NCI-H1105 treated with DMSO at 0.1 percent for 48 hours (cell line): Measurements from ENCODE around the gene PDIA6.
"Not testable (repeated sequence)": the region's sequence is repeated elsewhere in the genome, so short reads cannot be mapped to it uniquely, and the experiment has no call there.

Source experiments
- DNase-seq: peaks from one replicate; lab custom pipeline; 2025; lab: John Stamatoyannopoulos, UW

PDIA6 gene

DNA sequence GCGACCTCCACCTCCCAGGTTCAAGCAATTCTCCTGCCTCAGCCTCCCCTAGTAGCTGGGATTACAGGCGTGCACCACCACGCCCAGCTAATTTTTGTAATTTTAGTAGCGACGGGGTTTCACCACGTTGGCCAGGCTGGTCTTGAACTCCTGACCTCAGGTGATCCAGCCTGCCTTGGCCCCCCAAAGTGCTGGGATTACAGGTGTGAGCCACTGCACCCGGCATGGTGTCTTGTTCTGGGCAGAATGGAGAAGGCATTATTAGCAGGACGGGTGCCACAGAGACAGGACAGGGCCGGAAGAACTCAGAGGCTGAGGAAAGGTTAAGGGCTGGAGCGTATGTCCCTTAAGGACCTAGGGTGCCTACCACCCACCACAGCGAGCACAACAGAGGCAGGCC is 31.8 kb downstream of the PDIA6 start:
- DNase-seq, result not testable (repeated sequence)

DNA sequence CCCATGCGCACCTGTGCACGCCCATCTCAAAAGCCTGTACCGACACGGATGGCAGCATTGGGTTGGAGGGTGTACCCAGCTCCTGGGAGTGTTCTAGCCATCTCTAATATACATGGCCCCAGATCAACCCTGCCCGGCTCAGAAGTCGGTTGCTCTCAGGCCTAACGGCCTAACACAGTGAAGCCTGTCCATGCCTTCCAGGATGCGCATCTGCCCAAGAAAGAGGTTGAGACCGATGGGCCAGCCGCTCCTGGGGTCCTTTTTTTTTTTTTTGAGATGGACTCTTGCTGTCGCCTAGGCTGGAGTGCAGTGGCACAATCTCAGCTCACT is 32.1 kb downstream of the PDIA6 start:
- no peak for DNase-seq

DNA sequence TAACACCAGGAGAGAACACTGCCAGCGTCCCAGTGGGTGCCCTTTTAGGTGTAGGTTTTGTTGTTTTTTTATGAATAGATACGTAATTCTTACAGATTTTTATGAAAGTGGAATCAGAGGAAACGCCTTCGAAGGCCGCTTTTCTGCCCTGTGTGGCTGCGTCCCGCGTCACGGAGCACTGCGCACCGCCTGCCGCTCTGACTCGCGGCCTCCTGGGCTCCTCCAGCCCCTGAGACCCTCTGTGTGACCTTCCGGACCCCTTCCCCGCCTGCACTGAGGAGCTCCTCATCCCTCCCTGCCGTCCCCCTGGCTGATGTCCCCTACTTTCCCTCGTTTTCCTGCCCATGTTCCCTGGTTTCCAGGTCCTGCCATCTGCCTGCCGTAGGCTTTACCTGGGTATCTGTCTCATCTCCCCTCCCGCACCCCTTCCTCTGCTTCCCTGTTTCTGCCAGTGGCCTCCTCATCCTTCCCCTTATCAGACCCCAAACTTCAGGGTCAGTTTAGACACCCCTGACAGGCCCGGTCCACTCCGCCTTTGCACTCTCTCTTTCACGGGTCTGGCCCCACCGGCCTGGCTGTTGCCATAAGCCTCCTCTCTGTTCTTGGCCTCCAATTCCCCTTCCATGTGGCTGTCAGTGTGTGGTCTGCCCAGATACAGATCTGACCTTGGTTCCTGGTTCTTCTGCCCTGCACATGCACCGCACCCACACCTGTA is 32.7 kb downstream of the PDIA6 start:
- DNase-seq, result no peak

DNA sequence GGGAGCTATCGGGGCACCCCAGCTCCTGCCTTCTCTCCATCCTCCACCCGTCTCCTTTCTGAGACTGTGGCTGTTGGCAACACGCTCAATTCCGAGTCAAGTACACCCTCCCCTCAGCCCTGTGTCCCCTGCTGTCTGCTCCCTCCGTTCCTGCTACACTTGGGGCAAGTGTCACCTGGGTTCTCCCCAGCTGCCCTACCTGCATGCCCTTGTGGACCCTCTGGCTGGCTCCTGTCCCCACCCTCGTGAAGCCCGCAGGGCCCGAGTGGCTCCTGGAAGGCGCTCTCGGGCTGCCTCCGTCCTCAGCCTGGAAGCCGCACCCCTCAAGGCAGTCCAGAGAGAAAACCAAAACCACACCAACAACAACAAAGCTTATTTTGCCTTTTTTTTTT is 33.9 kb downstream of the PDIA6 start:
- no peak for DNase-seq

DNA sequence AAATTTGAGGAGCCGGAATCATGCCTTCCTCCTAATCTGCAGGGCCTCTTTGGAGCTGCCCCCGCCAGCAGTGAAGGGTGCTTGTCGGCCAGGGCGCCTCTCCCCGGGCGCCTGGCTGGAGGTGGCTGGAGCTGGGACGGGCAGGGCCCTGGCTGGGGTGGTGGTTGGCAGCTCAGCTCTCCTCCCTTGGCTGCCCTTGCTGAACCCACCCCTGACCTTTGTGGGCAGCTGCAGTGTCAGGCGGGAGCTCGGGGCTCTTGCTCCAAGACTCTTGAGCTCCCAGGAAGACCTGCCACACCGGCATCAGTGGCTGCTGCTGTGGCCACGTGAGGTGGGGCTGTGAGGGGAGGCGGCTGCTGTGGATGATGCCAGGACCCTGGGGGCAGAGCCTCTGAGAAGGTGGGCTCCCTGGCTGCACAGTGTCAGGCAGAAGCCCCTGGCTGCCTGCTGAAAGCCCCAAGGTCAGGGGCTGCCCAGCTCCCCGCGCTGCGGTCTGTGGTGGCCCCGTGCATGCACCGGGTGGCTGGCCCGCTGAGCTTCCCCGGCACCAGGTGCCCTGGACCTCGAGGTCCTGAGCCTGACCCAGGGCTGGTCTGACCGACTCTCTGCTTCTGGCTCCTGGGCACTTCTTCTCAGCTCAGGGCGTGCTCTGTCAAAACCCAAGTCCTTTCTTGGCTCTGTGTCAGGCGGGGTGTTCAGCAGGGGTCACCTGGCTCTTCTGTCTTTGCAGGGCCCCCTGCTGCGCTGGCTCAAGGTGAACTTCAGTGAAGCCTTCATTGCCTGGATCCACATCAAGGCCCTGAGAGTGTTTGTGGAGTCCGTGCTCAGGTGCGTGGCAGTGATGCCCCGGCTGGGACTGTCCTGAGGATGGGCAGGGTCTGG is 34.5 kb downstream of the PDIA6 start:
- DNase-seq, result no peak

DNA sequence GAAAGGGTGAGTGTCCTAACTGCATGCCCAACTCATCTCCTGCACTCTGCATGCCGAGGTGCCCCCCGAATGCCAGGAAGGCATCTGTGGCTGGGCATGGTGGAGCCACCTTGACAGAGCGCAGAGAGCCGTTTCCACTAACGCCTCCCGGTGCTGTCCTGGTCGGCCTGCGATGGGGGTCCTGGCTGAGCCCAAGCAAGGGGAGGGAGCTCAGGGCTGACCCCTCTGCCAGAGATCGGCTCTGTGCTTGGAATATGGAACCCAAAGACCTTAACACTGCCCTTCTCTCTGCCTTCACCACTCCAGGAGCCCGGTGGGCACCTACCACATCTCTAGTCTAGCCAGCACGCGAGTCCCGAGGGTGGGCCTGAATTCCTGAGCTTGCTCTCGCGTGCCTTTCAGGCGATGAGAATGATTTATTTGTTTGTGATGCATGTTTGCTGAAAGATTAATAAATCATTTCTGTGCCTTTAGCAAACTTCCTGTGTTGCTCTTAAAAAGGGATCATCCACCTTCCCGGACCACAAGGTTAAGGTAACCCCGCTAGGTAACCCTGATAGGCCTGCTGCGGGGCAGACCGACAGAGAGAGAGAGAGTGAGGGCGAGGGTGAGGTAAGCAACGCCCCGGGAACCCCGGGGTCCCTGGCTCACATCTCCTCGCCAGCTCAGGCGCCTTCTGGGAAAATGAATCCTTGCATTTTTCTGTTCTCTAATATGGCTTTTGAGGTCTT is 35.3 kb downstream of the PDIA6 start:
- DNase-seq, result no peak

DNA sequence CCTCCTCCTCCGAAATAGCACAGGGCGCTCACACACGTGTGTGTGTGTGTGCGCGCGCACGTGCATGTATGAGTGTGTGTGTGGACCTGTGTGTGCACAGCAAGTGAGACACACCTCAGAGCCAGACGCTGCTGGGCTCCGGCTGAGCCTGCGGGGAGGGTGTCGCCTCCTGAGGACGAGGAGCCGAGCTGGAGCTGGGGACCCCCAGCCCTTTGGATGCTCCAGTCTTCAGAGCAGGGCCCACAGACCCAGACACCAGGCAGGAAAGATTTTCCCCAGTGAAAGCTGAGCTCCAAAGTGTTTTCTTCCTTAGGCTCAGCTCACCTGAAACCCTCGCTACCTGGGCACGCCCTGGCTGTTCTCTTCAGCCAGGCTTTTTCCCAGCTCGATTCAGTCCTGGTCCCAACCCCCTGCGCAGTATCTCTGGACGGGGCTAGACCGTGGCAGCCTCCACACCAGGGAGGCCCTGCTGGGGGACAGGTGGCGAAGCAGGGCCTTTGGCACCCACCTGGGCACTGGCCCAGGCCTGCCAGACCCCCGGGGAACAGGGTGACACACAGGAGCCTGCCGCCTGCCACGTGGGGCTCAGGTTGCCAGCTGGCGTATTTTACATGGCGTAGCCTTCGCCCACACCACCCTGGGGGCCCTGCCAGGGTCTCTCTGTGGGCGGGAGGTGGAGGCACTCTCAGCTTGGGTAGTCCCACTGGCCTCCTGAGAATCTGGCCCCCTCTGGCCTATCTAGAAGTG is 36.2 kb downstream of the PDIA6 start:
- DNase-seq, result no peak

DNA sequence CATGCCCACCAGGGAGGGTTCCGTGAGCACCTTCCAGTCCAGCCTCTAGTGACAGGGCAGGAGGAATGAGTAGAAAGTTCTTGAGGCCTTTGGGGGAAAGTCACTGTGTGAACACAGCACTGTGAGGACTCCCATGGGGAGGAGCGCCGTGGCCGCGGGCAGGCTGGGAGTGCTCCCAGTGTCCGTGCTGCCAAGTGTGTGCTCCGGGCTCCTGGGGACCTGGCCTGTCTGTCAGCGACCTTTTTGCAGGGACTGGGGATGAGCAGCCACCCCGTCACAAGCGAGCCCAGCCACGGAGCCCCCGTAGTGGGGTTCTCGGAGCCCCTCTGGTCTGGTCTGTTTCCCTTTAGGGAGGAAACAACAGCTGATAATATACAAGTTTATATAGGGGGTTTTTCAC is 36.8 kb downstream of the PDIA6 start:
- DNase-seq, result no peak

DNA sequence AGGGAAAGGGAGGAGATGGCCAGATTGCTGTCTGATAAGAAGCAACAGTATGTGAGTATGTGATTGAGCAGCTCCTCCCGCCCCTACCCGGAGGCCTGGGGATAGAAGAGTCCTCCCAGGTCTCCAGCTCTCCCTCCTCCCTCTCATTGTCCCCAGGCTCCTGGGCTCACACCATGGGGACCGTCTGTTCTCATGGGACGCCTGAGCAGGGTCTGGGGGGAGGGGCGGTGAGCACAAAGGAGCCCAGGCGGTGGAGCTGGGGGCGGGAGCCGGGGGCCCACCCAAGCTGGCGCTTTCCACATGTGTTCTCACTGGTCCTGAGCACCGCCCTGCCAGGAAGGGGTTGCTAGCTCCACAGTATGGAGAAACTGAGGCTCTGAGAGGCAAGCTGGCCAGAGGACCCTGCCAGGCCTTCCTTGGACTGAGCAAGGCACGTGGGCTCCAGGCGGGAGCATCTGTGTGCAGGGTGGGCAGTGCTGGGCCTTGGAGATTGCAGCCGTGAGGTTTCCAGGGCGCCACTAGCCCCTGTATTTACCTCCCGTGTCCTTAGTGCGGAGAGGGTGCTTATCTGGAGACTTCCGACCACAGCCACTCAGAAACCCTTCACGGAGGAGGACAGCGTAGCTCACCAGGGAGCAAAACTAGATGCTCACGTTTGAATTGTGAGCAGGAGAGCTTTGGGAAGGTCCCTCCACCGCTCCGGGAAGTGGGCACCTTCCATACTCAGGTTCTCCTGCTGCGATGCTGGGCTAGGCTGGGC is 37.4 kb downstream of the PDIA6 start:
- no peak for DNase-seq

DNA sequence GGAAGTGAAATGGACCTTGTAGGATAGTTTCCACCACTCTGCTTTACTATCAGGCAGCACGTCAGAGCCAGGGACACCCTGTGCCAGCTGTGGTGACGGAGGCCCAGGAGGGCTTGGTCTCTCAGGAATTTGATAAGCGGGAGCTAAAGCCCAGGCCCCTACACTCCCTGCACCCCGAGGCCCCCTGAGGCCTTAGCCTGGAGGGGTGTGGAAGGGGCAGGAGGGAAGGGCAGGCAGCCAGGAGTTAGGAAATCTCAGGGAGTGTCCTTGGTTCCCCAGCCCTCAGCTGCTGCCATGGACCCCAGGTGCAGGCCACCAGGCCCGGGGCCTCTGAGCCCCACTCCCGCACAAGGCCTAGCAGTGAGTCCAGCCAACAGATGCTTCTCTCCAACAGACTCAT is 38.2 kb downstream of the PDIA6 start:
- DNase-seq, result no peak

DNA sequence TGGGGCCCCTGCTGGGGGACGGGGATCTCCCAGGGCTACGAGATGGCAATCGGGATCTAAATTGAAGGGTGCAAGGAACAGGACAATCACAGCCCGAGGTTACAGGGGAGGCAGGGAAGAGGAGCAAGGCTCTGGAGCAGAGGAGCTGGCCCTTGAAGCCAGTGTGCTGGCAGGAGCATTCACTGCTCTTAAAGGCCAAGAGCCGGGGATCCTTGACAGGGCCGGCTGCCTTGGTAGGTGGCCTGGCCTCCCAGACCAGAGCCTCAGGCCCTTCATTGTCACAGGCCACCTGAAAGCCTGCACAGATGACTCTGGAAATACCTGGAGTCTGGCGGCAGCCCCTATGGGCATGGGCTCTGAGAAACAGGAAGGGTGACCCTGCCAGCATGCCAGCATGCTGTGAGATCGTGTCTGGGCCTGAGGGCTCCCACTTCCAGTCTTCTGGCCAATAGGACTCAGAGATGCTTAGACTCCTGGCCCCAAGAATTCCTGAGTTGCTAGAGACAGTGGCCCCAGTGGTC is 38.7 kb downstream of the PDIA6 start:
- no peak for DNase-seq

DNA sequence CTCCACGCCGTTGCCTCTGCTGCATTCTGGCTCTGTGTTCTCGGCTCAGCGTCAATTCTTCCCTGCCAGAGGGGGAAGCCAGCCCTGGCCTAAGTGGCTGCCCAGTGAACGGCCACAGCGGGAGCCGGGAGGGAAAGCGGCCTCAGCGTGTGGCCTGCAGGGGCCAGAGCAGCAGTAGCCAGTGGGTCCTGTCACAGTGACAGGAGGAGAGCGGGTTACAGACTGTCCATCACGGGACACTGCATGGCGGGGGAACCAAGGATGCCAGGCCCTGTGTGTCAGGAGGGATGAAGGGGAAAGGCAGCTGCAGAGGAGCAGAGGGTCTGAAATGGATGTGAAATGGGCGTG is 39.7 kb downstream of the PDIA6 start:
- DNase-seq, result no peak

DNA sequence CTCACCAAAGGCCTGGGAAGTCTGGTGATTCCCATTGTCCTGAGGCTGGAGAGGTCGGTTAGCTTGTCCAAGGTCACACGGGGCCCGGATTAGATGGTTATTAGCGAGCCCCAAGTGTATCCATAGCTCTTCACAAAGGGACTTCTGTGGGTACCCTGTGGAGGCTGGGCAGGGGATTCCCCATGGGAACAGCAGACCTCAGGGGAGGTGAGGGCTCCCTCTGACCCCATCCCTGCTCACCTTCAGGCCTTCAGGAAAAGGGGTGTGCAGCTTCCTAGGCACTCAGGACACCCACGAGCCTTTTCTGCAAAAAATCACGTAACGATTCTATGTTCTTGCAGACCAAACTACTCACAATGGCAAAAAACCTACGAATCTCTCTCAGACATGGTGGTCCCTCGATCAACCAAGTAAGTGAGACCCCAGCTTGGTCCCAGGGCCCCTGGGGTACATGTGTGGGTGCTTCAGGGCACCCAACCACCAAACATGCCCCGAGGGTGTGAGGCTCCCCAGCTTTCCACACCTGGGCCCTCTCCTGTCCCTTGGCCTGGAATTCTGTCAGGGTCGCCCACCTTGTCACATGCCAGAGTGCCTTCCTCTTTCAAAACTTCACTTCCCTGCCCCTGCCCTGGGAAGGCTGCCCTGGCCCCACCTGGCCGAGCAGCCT is 40.3 kb downstream of the PDIA6 start:
- DNase-seq, result no peak

DNA sequence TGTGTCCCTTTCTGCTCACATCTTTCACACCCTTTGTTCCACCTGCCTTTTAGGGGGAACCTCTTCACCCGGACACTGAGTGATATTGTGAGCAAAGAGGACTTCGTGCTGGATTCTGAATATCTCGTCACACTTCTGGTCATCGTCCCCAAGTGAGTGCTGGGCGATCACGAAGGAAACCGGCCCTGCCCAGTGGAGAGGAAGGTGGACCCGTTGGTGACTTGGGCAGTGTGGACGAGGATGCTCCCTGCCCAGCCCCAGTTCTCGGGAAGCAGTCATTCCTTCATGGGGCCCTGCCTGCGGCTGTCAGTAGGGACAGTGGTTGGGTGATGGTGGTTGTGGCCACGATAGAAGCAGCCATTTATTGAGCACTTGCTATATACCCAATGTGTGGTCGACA is 40.8 kb downstream of the PDIA6 start:
- no peak for DNase-seq

DNA sequence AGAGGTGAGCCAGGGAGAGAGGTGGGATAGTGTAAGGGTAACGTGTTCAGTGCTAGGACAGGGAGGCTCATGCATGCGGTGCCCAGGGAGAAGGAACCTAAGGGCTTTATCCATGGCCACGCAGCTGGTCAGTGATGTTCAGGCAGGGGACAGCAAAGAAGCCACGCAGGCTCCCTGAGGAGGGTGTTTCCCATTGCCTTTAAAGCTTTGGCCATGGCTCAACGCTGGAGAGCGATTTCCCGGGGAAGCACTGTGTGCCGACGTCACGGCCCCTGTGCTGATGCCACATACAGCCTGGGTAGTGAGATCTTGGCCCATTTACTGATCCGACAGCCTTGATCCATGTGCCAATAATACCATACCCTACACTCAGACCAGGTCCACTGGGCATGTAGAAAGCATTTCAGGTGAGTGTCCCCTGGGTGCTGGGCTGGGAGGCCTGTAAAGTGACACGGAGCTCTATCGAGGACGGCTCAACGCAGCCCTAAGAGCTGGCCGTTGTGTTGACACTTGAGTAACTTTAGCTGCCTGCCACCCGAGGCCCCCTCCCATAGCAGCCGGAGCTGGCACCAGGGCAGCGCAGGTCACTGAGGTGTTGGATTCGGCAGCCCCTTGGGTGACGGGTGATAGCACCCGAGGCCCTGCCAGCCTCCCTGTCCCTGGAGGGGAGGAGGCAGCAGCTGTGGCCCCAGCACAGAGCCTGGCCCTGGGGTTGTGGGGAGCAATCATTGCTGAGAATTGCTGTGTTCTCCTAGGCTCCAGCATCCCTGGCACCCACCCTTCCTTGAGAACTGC is 41.4 kb downstream of the PDIA6 start:
- no peak for DNase-seq

DNA sequence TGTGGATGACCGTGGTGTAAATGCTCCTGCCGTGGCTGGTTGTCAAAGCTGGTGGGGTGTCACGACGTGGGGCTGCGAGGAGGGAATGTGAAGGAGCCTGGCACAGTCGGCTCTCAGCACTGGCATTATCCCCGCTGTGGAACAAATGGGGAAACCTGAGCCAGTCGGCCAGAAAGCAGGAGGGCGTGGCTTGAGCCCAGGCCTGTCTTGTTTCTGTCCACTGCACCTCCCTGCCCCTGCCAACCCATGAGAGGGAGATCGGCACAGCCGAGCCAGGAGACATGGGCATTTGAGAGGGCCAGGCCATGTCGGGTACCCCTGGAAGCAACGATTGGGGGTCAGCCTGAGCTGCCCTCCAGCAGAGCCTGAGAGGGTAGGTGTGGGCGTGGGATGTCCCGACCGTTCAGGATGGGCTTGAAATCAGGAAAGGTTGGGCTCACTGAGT is 44.5 kb downstream of the PDIA6 start:
- no peak for DNase-seq

DNA sequence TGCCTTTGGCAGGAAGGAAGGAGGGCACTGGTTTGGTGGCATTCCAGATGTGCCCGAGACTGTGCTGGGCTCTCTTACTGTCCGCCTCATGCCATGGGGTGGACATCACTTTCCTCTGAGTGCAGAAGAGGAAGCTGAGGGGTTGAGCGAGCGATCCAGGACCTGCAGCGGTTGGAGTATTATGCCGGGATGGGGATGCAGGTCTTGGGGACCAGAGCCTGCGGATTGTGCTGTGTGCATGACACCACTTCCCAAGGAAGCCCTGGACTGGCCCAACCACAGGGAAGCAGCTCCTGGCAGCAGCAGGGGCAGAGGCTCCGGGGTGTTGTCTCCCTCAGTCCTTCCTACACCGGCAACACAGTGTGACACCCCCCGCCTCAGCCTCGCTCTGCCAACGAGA is 46.7 kb downstream of the PDIA6 start:
- no peak for DNase-seq

DNA sequence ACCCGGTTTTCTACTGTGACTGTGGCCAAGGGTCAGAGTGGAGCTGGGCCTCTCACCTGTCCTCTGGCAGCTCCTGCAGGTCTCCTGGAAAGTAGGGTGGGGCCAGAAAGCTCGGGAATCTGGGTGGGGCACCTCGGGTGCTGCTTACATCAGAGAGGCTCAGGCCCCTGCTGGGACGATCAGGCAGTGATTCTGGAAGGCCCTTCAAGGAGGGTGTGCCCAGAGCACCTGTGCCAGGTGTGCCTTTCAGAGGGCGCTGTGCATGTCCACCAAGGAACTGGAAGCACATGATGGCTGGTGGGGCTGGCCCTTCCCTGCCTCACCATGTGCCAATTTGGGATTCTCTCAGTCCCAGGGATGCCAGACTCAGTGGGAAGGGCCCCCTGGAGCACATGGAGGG is 47.1 kb downstream of the PDIA6 start:
- DNase-seq, result no peak

DNA sequence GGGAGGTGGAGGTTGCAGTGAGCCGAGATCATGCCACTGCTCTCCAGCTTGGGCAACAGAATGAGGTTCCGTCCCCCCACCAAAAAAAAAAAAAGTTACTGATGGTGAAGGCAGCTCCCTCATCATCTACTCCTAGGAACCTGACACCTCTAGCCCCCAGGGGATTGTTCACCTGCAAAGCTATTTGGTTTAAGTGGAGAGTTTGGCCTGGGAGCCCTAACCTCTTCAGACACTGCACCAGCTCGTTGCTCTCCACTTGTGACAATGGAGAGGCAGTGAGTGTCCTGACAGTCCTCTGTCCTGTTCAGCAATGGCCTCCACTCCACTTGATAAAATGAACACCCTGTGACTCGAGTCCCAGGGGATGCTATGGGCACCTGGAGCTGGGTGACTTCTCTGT is 47.7 kb downstream of the PDIA6 start:
- no peak for DNase-seq
